M059J (cell line): ENCODE measurements around the gene TEAD4. TPM values are rescaled to one million over a fixed set of nuclear protein-coding genes. Genes with fewer than 3 reads are reported as not detected.

Experiments
- DNase-seq: peaks from one replicate; pipeline ENCODE4 v3.0.0-alpha.2; 2012; ENCODE audit warnings: low read depth
- total RNA-seq: library from RNA; depleted of rRNA; stranded (reverse); fragments of >200 nt; shearing (Covaris generic); gene quantifications from 2 replicates; pipeline ENCODE4 v1.2.3, GENCODE V29; 2014

Gene TEAD4
- total RNA-seq, 1 experiment from 2014 or later: 16.5 TPM

GRCh38 chr12:2960390-2960956, 1.3 kb downstream of the TEAD4 start:
- DNase-seq: peak; percentile 82

GRCh38 chr12:2960996-2961616, 1.9 kb downstream of the TEAD4 start:
- DNase-seq: no peak

- no peak for DNase-seq
Observed at GRCh38 chr12:2961705-2962104, 2.5 kb downstream of the TEAD4 start.

GRCh38 chr12:2963154-2963759, 4.1 kb downstream of the TEAD4 start:
- no peak for DNase-seq

- no peak for DNase-seq
Observed at GRCh38 chr12:2963760-2964292, 4.6 kb downstream of the TEAD4 start.

- no peak for DNase-seq
Observed at GRCh38 chr12:2967651-2968050, 8.5 kb downstream of the TEAD4 start.

GRCh38 chr12:2970744-2971143, 11.5 kb downstream of the TEAD4 start:
- DNase-seq: no peak

- no peak for DNase-seq
Observed at GRCh38 chr12:2973566-2973965, 14.4 kb downstream of the TEAD4 start.

- no peak for DNase-seq
Observed at GRCh38 chr12:2974560-2974971, 15.4 kb downstream of the TEAD4 start.

GRCh38 chr12:2976581-2976996, 17.4 kb downstream of the TEAD4 start:
- DNase-seq: no peak

- no peak for DNase-seq
Observed at GRCh38 chr12:2977776-2978175, 18.6 kb downstream of the TEAD4 start.

- DNase-seq: no peak
Observed at GRCh38 chr12:2979806-2980205, 20.6 kb downstream of the TEAD4 start.

- no peak for DNase-seq
Observed at GRCh38 chr12:2980630-2981029, 21.4 kb downstream of the TEAD4 start.

GRCh38 chr12:2982361-2982760, 23.2 kb downstream of the TEAD4 start:
- no peak for DNase-seq

- no peak for DNase-seq
Observed at GRCh38 chr12:2984249-2984648, 25.1 kb downstream of the TEAD4 start.

- DNase-seq: no peak
Observed at GRCh38 chr12:2984698-2985097, 25.5 kb downstream of the TEAD4 start.

- DNase-seq: no peak
Observed at GRCh38 chr12:2986876-2987275, 27.7 kb downstream of the TEAD4 start.

GRCh38 chr12:2988494-2988893, 29.3 kb downstream of the TEAD4 start:
- no peak for DNase-seq

- no peak for DNase-seq
Observed at GRCh38 chr12:2992724-2993123, 33.5 kb downstream of the TEAD4 start.

GRCh38 chr12:2997989-2998670, 38.9 kb downstream of the TEAD4 start:
- no peak for DNase-seq

GRCh38 chr12:2998789-2999264, 39.6 kb downstream of the TEAD4 start:
- DNase-seq: peak; percentile 35

- no peak for DNase-seq
Observed at GRCh38 chr12:2999265-2999841, 40.2 kb downstream of the TEAD4 start.
